DMS 273 (cell line): ENCODE measurements around the gene NFKBIB.
"Not testable (repeated sequence)": the region's sequence is repeated elsewhere in the genome, so short reads cannot be mapped to it uniquely, and the experiment has no call there.

ENCODE experiments used
- DNase-seq: peaks from one replicate; lab custom pipeline; 2025; ENCODE audit not compliant: unreplicated experiment; lab: John Stamatoyannopoulos, UW

Gene NFKBIB

GRCh38 chr19:38922482-38922881 lies 22.7 kb downstream of the NFKBIB start:
- no peak for DNase-seq

GRCh38 chr19:38924388-38924787 lies 24.6 kb downstream of the NFKBIB start:
- no peak for DNase-seq

DNA sequence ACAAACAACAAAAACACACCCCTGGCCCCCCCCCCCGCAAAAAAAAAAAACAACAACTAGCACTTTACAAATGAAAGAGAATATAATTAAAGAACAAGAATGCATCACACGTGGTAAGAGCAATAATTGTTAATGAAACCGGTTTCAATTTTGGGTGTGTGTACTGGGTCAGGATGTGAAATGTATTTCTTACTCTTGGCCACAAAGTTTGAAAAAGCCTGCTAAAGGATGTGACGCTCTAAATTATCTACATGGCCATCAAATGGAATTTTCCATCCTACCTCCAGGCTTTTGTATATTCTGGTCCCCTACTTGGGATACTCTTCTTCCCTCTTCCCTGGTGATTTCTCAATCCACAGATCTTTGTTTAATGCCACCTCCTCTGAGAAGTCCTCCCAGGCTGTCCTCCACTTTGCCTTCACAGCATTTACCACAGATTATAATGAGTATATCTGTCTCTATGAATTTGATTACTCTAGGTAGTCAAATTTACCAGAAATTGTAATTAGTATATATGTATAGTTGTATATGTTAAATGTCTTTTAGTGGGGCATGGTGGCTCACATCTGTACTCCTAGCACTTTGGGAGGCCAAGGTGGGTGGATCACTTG lies 28.7 kb downstream of the NFKBIB start:
- DNase-seq = no peak

DNA sequence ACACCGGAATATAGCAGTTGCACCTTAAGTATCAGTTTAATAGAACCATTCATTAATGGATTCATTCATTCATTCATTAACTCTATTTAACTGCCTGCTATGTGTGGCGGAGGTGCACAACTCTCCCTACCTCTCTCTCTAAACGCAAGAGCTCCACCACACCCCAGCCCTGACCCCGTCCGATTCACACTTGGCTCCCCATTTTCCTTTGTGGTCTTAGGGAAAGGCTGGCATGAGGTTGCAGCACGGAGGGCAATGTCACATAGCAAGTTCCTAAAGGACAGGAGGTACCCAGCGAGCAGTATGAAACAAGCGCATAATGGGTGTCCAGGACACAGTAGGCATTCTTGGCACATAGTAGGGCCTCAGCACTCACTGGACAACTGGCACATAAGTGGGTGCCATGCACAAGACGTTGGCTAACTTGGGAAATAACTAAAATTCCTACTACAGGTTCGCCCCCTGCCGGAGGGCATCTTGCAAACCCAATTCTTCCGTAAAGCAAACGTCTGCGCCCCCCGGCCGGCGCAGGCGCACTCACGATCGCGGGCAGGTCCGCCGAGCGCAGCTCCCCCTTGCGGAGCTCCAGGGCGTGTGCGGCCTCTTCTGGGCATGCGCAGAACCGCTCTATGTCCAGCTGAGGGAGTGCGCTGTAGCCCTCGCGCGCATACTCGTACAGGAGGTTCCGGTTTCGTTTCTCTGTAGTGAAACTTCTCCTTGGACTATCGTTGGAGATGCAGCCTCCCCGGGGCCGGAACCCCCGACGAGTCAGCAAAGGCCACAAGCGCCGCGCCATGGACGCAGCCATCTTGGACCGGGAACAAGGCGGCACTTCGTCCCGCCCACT lies 30.4 kb downstream of the NFKBIB start, which contains the start of gene SARS2:
Gene SARS2 (minus strand): TSS at position 835 of the 847 bp plus-strand sequence. CDS start 27 bp downstream, at position 808.
- peak; percentile 97 for DNase-seq

GRCh38 chr19:38930776-38931520 lies 31.2 kb downstream of the NFKBIB start, which contains the start of gene MRPS12:
TSS of gene MRPS12 (plus strand) at chr19:38930944. CDS start at chr19:38931295, 351 bp downstream.
- DNase-seq = peak; percentile 100

GRCh38 chr19:38931521-38931793 lies 31.7 kb downstream of the NFKBIB start:
- no peak for DNase-seq

DNA sequence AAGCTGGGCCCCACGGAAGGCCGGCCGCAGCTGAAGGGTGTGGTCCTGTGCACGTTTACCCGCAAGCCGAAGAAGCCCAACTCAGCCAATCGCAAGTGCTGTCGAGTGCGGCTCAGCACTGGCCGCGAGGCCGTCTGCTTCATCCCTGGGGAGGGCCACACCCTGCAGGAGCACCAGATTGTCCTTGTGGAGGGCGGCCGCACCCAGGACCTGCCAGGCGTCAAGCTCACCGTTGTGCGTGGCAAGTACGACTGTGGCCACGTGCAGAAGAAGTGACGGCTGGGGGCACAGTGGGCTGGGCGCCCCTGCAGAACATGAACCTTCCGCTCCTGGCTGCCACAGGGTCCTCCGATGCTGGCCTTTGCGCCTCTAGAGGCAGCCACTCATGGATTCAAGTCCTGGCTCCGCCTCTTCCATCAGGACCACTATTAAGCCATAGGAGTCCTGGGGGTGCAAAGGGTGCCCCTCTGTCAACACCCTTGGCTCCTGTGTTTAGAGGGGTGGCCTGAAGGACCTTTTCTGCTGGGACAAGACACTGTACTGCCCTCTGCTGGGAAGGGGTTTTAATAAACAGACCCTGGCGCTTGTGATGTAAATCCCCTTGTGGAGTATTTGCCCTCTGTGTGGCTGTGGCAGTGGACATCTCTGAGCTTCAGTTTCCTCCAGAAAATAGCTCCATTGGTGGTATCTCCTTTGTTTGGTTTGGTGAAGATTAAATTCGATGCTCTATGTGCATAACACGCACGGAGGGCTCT lies 32.8 kb downstream of the NFKBIB start:
- DNase-seq = peak; percentile 47

- no peak for DNase-seq
Observed at GRCh38 chr19:38933544-38933943, 33.8 kb downstream of the NFKBIB start.

DNA sequence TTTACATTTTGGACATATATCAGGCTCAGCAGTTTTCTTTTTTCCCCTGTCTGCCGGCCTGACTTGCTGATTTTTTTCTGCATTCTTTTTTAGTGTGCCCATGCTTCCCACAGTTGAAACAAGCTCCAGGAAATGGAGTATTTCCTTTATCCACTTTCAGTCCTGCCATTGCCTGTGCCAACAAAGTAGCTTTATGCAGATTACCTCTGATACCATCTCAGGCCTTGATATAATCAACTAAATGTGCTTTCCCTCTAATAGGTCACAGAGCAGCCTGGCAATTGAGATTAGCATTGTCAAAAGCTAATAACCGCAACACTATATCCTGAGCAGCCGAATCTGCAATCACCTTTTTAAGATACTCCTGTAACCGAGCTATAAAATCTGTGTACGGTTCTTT lies 40.2 kb downstream of the NFKBIB start:
- no peak for DNase-seq

DNA sequence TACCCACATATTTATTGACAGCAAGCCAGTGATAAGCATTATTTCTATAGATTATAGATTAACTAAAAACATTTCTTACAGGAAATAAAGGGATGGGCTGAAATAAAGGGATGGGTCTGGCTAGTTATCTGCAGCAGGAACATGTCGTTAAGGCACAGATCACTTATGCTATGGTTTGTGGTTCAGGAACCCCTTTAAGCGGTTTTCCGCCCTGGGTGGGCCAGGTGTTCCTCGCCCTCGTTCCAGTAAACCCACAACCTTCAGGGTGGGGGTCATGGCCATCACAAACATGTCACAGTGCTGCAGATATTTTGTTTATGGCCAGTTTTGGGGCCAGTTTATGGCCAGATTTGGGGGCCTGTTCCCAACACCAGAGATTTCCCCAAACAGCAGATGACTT lies 41.7 kb downstream of the NFKBIB start:
- DNase-seq = not testable (repeated sequence)

GRCh38 chr19:38941979-38942378 lies 42.2 kb downstream of the NFKBIB start:
- no peak for DNase-seq

GRCh38 chr19:38942471-38943181 lies 42.9 kb downstream of the NFKBIB start:
- no peak for DNase-seq

DNA sequence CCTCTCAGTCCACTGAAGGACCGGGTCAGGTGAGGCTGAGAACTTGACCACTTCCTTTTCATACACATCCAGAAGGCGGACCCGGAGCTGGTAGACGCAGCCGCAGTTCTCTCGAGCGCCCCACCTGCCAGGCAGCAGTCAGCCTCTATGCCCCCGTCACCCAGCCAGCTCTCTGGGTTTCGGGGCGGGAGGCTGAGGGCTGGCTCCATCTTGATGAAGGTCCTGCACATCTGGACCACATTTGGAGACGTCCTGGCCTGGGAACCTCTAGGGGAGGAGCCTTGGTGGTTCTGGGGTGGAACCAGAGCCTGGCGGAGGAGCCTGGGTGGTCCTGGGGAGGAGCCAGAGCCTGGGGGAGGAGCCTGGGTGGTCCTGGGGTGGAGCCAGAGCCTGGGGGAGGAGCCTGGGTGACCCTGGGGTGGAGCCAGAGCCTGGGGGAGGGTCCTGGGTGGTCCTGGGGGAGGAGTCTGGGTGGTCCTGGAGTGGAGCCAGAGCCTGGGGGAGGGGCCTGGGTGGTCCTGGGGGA lies 45.3 kb downstream of the NFKBIB start:
- DNase-seq = no peak

DNA sequence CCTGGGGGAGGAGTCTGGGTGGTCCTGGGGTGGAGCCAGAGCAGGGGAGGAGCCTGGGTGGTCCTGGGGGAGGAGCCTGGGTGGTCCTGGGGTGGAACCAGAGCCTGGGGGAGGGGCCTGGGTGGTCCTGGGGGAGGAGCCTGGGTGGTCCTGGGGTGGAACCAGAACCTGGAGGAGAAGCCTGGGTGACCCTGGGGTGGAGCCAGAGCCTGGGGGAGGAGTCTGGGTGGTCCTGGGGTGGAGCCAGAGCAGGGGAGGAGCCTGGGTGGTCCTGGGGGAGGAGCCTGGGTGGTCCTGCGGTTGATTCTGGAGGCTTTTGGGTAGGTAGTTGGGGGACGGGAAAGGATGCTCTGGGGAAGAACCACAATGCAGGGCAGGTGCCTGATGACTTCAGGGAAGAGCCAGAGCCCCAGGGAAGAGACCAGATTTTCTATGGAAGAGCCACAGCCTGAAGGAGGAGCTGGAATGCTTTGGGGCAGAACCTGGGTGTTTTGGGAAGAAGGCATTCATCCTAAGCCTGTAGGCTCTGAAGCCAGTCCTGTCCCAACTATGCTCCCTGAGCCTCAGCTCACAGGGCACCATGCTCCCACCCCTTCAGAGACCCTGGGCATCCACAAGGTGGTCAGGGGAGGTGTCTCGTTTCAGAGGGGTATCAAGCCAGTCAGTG lies 45.9 kb downstream of the NFKBIB start:
- no peak for DNase-seq

- peak; percentile 75 for DNase-seq
Observed at GRCh38 chr19:38946229-38947010, 46.7 kb downstream of the NFKBIB start.

DNA sequence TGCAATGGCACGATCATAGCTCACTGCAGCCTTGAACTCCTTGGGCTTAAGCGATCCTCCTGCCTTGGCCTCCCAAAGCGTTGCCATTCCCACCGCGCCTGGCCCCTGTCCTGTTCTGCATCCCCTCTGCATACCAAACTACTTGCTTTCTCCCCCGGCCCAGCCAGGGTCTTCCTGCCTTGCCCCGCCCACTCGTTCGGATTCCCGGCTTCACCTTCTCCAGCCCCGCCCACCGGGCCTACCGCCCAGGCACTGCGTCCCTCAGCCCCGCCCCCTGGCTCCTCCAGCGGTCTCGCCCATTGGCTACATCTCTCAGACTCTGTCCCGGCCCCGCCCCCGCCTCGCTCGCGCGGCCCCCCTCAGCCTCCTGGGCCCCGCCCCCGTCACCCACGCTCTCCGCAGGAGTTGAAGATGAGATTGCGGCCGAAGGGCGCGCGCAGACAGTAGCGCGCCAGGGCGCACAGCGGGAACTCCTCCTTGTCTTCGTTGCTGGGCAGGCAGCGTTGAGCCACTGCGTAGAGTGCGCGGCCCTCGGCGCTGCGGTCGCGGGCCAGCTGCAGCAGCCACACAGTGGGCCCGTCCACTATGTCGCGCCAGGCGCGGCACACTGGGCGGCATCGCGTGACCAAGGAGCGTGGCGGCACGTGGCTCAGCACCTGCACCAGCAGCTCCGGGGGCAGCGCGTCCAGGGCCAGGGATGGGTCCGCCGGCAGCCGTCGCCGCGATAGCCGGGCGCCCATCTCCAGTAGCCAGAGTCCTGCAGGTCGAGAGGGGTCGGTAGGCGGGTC lies 50.0 kb downstream of the NFKBIB start:
- peak; percentile 93 for DNase-seq

DNA sequence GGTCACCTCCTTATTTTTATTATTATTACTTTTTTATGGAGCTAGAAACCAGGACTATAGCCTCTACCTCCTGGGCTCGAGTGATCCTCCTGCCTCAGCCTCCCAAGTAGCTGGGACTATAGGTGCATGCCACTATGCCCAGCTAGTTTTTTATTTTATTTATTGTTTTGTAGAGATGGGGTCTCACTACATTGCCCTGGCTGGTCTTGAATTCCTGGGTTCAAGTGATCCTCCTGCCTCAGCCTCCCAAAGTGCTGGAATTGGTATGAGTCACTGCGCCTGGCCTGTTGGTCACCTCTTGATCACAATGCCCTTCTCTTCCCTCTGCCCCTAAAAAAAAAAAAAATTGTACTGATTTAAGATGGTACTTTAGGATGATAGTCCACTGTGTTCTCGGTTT lies 51.4 kb downstream of the NFKBIB start:
- no peak for DNase-seq
